Natural killer cell (primary cell): ENCODE results near the gene CAMK2B. TPM values are rescaled to one million over a fixed set of nuclear protein-coding genes. Genes with fewer than 3 reads are reported as not detected.

Experiments
- ATAC-seq, 3 donors: fragments of 150-1000 bp in 2 of 3; fragments of 200-7000 bp in 1 of 3; cut with Tn5 transposase; 1 replicate in 1 of 3; 2 replicates in 2 of 3; pipeline ENCODE4 v1.10.0; 2021; ENCODE audit warnings: mild to moderate bottlenecking in 2 of 3, moderate library complexity in 2 of 3
- DNase-seq, 2 donors: peaks; one replicate each; pipeline versions ENCODE4 v3.0.0 to v3.0.0-alpha.2; 2013 to 2021; ENCODE audit warnings: mixed read lengths in 1 of 2
- H3K27ac ChIP-seq: one replicate; pipeline ENCODE4 v1.5.1; 2013; ENCODE audit warnings: mild to moderate bottlenecking, low read length
- H3K27me3 ChIP-seq: one replicate; pipeline ENCODE4 v1.6.1; 2013; ENCODE audit warnings: low read length; ENCODE audit not compliant: control insufficient read depth, insufficient read depth
- H3K36me3 ChIP-seq: one replicate; pipeline ENCODE4 v1.6.1; 2013; ENCODE audit warnings: low read length; ENCODE audit not compliant: control insufficient read depth, insufficient read depth
- H3K4me1 ChIP-seq: one replicate; pipeline ENCODE4 v1.6.1; 2013; ENCODE audit warnings: low read length; ENCODE audit not compliant: control insufficient read depth, insufficient read depth
- H3K4me3 ChIP-seq: one replicate; pipeline ENCODE4 v1.5.1; 2013; ENCODE audit warnings: low read length
- H3K9me3 ChIP-seq: one replicate; pipeline ENCODE4 v1.6.1; 2013; ENCODE audit warnings: low read length; ENCODE audit not compliant: control insufficient read depth, insufficient read depth
- H3K27ac Mint-ChIP-seq, 2 donors: one replicate each; pipeline ENCODE4 v1.8.0; 2022; ENCODE audit warnings: mild to moderate bottlenecking in 2 of 2, mixed read lengths in 2 of 2, moderate library complexity in 1 of 2
- H3K27me3 Mint-ChIP-seq, 2 donors: one replicate each; pipeline ENCODE4 v1.8.0; 2022; ENCODE audit warnings: low read depth in 2 of 2, mixed read lengths in 2 of 2
- H3K36me3 Mint-ChIP-seq: one replicate; pipeline ENCODE4 v1.8.0; 2022; ENCODE audit warnings: mixed read lengths
- H3K4me1 Mint-ChIP-seq, 2 donors: one replicate each; pipeline ENCODE4 v1.8.0; 2022; ENCODE audit warnings: mixed read lengths in 2 of 2
- H3K4me3 Mint-ChIP-seq: one replicate; pipeline ENCODE4 v1.8.0; 2022; ENCODE audit warnings: mild to moderate bottlenecking, moderate library complexity, mixed read lengths
- H3K9me3 Mint-ChIP-seq, 2 donors: one replicate each; pipeline ENCODE4 v1.8.0; 2022; ENCODE audit warnings: mixed read lengths in 2 of 2
- CTCF ChIP-seq: fragments of 200-600 bp; IDR thresholded peaks from one replicate; pipeline ENCODE4 v1.8.0; 2022; ENCODE audit warnings: antibody characterized with exemption
- WGBS: methylation state at CpG from one replicate; pipeline ENCODE4 v1.1.7; 2013; ENCODE audit warnings: missing lambda C conversion rate; ENCODE audit not compliant: insufficient coverage; 5-methylcytosine and 5-hydroxymethylcytosine counted together
- intact Hi-C: fragments of 100-400 bp; cut with micrococcal nuclease; formaldehyde crosslinking; loops from one replicate; pipeline ENCODE4 v1.14.2; 2022
- total RNA-seq, 4 donors: library from RNA; stranded (reverse); fragments of 120-200 nt in 1 of 4; gene quantifications; one replicate each; pipeline versions ENCODE4 v1.2.3 to v1.2.4, GENCODE V29; 2013 to 2022

The CAMK2B gene
- total RNA-seq, 3 donors from 2014 or later (not counting 1 experiment from before 2014, with no cell fraction given) = 0.70 TPM; not detected in 2

- H3K9me3 Mint-ChIP-seq = no peaks in the 10 kb centered on the region
- 100% methylated on average over 1 of the region's 5 CpGs for WGBS
- no peak overlapping the region for H3K4me3 ChIP-seq
- H3K27me3 Mint-ChIP-seq = peaks cover 25 to 43% of the 10 kb centered on the region in 2 donors
- no peak overlapping the region for H3K4me3 Mint-ChIP-seq
- DNase-seq = no peak
- no peaks in the 10 kb centered on the region for H3K4me1 Mint-ChIP-seq
- no peak for TF ChIP-seq CTCF
- no peak for ATAC-seq
- intact Hi-C loops = no loop called here
- H3K4me1 ChIP-seq = no peaks in the 10 kb centered on the region
- no peaks in the 10 kb centered on the region for H3K9me3 ChIP-seq
- peaks cover 3% of the 10 kb centered on the region for H3K27me3 ChIP-seq
- no peak overlapping the region for H3K27ac Mint-ChIP-seq
- no peaks in the 10 kb centered on the region for H3K36me3 Mint-ChIP-seq
- H3K36me3 ChIP-seq = no peaks in the 10 kb centered on the region
- H3K27ac ChIP-seq = no peak overlapping the region
These were observed 134.2 kb downstream of the CAMK2B start for GRCh38 chr7:44191171-44191570.

- no peaks in the 10 kb centered on the region for H3K4me1 Mint-ChIP-seq
- no peak for ATAC-seq
- intact Hi-C loops = no loop called here
- Histone ChIP-seq H3K36me3 (no peaks in the 10 kb centered on the region), H3K27me3 (peaks cover 3% of the 10 kb centered on the region), H3K9me3 (no peaks in the 10 kb centered on the region), H3K4me3 (no peak overlapping the region), H3K27ac (no peak overlapping the region), H3K4me1 (no peaks in the 10 kb centered on the region)
- no peak overlapping the region for H3K27ac Mint-ChIP-seq
- 86% methylated on average over 14 of the region's 14 CpGs for WGBS
- no peak overlapping the region for H3K4me3 Mint-ChIP-seq
- H3K27me3 Mint-ChIP-seq = peaks cover 25 to 37% of the 10 kb centered on the region in 2 donors
- no peaks in the 10 kb centered on the region for H3K36me3 Mint-ChIP-seq
- no peaks in the 10 kb centered on the region for H3K9me3 Mint-ChIP-seq
- TF ChIP-seq CTCF = no peak
- no peak for DNase-seq
These were observed 135.2 kb downstream of the CAMK2B start for GRCh38 chr7:44189993-44190872.

- Mint-ChIP-seq H3K27me3 (peaks cover 29 to 35% of the 10 kb centered on the region in 2 donors), H3K4me3 (no peak within 1 kb of the TSS), H3K36me3 (no peaks in the 10 kb centered on the region), H3K27ac (no peak within 1 kb of the TSS), H3K9me3 (no peaks in the 10 kb centered on the region), H3K4me1 (no peaks in the 10 kb centered on the region)
- WGBS = 86% methylated on average over 11 of the region's 11 CpGs
- H3K27ac ChIP-seq = no peak within 1 kb of the TSS
- ATAC-seq (no peak), DNase-seq (no peak)
- peaks cover 3% of the 10 kb centered on the region for H3K27me3 ChIP-seq
- no peaks in the 10 kb centered on the region for H3K9me3 ChIP-seq
- H3K36me3 ChIP-seq = no peaks in the 10 kb centered on the region
- H3K4me1 ChIP-seq = no peaks in the 10 kb centered on the region
- no peak within 1 kb of the TSS for H3K4me3 ChIP-seq
- TF ChIP-seq CTCF = no peak
- intact Hi-C loops = no loop called here
These were observed 136.0 kb downstream of the CAMK2B start, which contains the start of gene GCK for GRCh38 chr7:44189286-44189992. GCK (minus strand) TSS chr7:44189439; CDS start chr7:44188953, 486 bp downstream.
